GM18909 (cell line): Measurements from ENCODE around the gene SLC22A23.

Source experiments
- ATAC-seq: cut with Tn5 transposase; IDR thresholded peaks from one replicate; pipeline ENCODE4 v1.9.1; 2021; ENCODE audit warnings: mild to moderate bottlenecking; ENCODE audit not compliant: unreplicated experiment, poor library complexity

SLC22A23 gene

GRCh38 chr6:3408665-3409064 lies 48.2 kb downstream of the SLC22A23 start:
- no peak for ATAC-seq

- no peak for ATAC-seq
These were observed 49.0 kb downstream of the SLC22A23 start for GRCh38 chr6:3407840-3408239.

- ATAC-seq: no peak
These were observed 49.7 kb downstream of the SLC22A23 start for GRCh38 chr6:3406891-3407809.

- no peak for ATAC-seq
These were observed 50.5 kb downstream of the SLC22A23 start for GRCh38 chr6:3406362-3406821.

- no peak for ATAC-seq
These were observed 51.2 kb downstream of the SLC22A23 start for GRCh38 chr6:3405679-3406078.

GRCh38 chr6:3405182-3405518 lies 51.7 kb downstream of the SLC22A23 start:
- no peak for ATAC-seq

GRCh38 chr6:3403238-3404173 lies 53.3 kb downstream of the SLC22A23 start:
- ATAC-seq: no peak

- ATAC-seq: no peak
These were observed 54.3 kb downstream of the SLC22A23 start for GRCh38 chr6:3402310-3403237.

GRCh38 chr6:3400162-3400561 lies 56.7 kb downstream of the SLC22A23 start:
- ATAC-seq: no peak

- no peak for ATAC-seq
These were observed 57.8 kb downstream of the SLC22A23 start for GRCh38 chr6:3398755-3399696.

GRCh38 chr6:3398165-3398562 lies 58.7 kb downstream of the SLC22A23 start:
- ATAC-seq: no peak

GRCh38 chr6:3397229-3398164 lies 59.4 kb downstream of the SLC22A23 start:
- no peak for ATAC-seq

GRCh38 chr6:3396503-3397180 lies 60.2 kb downstream of the SLC22A23 start:
- ATAC-seq: no peak

GRCh38 chr6:3394671-3395070 lies 62.2 kb downstream of the SLC22A23 start:
- ATAC-seq: no peak

GRCh38 chr6:3393836-3394202 lies 63.0 kb downstream of the SLC22A23 start:
- ATAC-seq: no peak

- no peak for ATAC-seq
These were observed 63.7 kb downstream of the SLC22A23 start for GRCh38 chr6:3392930-3393835.
